Epithelial cell of esophagus (primary cell): Measurements from ENCODE around the gene DPP6.

Source experiments
- DNase-seq: peaks from one replicate; pipeline ENCODE4 v3.0.0; 2010; ENCODE audit warnings: low read depth
- H3K4me3 ChIP-seq: 2 replicates; pipeline ENCODE4 v1.5.1; 2011; ENCODE audit warnings: mild to moderate bottlenecking, low read length, control low read depth
- CTCF ChIP-seq: IDR thresholded peaks from 2 replicates; pipeline ENCODE4 v1.5.1; 2011; ENCODE audit warnings: low read depth, mild to moderate bottlenecking, low read length, control low read depth, inconsistent platforms; ENCODE audit not compliant: insufficient read depth; ENCODE audit errors: missing control alignments

DPP6 gene

DNA sequence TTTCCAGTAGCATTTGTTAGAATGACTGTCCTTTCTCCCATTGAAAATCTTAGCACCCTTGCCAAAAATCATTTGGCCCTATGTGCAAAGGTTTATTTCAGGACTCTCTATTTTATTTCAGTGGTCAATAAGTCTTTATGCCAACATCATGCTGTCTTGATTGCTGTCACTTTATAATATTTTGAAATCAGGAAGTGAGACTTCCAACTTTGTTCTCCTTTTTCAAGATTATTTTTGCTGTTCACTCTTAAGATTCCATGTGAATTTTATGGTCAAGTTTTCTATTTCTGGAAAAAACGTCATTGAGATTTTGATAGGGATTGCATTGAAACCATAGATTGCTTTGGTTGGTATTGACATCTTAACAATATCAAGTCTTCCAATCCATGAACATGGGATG, 885.6 kb downstream of the DPP6 start:
- H3K4me3 ChIP-seq: no peak overlapping the region
- DNase-seq: no peak
- TF ChIP-seq CTCF: no peak

DNA sequence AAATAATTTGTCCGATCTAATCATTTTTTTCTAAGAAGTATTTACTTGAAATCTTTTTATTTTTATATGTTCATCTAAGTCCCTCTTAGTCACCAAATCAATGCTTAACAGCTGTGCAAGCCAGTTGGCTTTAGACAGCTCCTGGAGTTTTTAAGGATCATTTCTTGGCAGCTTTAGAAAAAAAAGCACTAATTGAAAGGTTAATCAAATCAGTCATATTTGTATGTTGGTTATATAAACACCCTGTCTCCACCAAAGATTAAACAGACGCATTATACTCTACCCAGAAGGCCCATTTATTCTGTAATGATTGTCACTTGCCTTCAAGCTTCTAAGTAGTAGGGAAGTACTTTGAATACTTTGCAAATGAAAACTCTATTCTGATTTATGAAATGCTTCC, 890.5 kb downstream of the DPP6 start:
- TF ChIP-seq CTCF: no peak
- DNase-seq: no peak
- H3K4me3 ChIP-seq: no peak overlapping the region
